ENCODE data around the gene DRICH1.

DNA sequence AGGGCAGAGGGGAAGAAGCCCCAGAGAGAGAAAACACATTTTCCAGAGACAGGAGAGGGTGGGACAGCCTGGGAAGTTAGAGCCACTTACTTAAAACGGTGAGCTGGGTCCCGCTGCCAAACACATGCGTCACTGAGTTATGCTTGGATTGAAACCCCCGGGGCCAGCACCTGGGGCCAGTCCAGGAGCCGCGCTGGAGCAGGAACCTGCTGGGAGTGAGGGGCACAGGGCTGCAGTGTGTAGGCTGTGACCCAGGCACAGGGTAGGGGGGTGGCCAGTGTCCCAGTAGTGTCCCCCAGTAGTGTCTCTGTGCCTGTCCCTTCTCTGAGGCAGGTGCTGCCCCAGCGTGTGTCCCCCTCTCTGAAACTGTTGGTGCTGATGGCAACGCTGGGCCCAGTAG is 57.2 kb downstream of the DRICH1 start:
- TF ChIP-seq, protein P1, sequence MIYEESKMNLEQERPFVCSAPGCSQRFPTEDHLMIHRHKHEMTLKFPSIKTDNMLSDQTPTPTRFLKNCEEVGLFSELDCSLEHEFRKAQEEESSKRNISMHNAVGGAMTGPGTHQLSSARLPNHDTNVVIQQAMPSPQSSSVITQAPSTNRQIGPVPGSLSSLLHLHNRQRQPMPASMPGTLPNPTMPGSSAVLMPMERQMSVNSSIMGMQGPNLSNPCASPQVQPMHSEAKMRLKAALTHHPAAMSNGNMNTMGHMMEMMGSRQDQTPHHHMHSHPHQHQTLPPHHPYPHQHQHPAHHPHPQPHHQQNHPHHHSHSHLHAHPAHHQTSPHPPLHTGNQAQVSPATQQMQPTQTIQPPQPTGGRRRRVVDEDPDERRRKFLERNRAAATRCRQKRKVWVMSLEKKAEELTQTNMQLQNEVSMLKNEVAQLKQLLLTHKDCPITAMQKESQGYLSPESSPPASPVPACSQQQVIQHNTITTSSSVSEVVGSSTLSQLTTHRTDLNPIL (CRISPR knock-in tag; IDR thresholded peaks at IDR 0.05; ENCODE audit: low read depth) = no peak
- TF ChIP-seq CSDC2 (CRISPR knock-in tag; IDR thresholded peaks at IDR 0.05) (no peak), ARNTL (CRISPR knock-in tag; IDR thresholded peaks at IDR 0.05; ENCODE audit: borderline replicate concordance, low read depth) (no peak), TOX (CRISPR knock-in tag; IDR thresholded peaks at IDR 0.05; ENCODE audit: borderline replicate concordance) (no peak), SNAI2 (CRISPR knock-in tag; IDR thresholded peaks at IDR 0.05) (no peak)

Measured in SK-N-SH treated with all-trans-retinoic acid at 6 μM for 48 hours (cell line).